Choroid plexus epithelial cell (primary cell): ENCODE results near the gene SAMM50.

Experiments used
- DNase-seq: peaks from one replicate; pipeline ENCODE4 v3.0.0-alpha.2; 2010; ENCODE audit warnings: low read depth
- H3K4me3 ChIP-seq: 2 replicates; pipeline ENCODE4 v1.5.1; 2011; ENCODE audit warnings: low read depth, mild to moderate bottlenecking, control low read depth, low read length, moderate library complexity
- TF ChIP-seq, protein P1 (sequence below): conservative IDR thresholded peaks from 2 replicates; pipeline ENCODE4 v1.5.1; 2011; ENCODE audit warnings: low read depth, mild to moderate bottlenecking, control low read depth, inconsistent platforms, low read length, moderate library complexity

The SAMM50 gene

DNA sequence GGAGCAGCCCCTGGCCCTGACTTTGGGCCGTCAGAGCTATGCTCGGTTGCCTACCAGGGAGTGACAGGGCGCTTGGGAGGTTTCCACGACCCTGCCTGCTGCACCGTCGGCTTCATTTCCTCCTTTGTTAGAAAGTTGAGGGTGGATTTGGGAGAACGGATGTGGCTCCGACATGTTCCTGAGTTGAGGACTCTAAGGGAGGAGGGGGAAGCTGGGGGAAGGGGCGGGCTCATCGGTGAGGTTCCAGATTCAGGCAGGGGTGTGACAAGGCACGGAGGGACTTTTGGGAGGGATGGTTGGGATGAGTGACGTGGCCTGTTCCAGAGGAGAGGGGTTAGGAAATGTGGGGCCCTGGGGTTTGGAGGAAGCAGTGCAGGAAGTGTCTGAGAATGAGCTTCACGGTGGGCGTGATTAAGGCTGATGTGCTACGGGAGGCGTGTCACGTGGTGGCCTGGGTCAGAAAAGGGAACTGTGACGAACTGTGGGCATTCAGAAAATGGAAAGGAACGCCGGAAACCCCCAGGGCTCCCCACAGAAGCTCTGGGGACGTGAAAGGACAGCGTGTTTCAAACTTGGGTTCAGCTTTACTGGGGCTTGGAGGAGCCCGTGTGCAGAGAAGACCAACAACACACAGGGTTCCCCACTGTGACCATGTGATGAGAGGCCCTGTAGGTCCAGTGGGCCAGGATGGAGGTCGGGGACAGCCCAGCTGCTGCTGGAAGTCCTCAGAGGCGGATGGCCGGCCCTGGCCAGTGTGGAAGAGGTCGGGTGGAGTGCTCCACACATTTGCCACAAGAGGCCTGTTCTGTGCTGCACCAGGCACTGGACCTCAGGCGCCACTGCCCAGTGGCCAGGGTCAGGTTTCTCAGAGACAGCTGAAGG, 71.6 kb downstream of the SAMM50 start:
- DNase-seq, result peak; percentile 50
- H3K4me3 ChIP-seq, result no peak overlapping the region
- TF ChIP-seq, protein P1, sequence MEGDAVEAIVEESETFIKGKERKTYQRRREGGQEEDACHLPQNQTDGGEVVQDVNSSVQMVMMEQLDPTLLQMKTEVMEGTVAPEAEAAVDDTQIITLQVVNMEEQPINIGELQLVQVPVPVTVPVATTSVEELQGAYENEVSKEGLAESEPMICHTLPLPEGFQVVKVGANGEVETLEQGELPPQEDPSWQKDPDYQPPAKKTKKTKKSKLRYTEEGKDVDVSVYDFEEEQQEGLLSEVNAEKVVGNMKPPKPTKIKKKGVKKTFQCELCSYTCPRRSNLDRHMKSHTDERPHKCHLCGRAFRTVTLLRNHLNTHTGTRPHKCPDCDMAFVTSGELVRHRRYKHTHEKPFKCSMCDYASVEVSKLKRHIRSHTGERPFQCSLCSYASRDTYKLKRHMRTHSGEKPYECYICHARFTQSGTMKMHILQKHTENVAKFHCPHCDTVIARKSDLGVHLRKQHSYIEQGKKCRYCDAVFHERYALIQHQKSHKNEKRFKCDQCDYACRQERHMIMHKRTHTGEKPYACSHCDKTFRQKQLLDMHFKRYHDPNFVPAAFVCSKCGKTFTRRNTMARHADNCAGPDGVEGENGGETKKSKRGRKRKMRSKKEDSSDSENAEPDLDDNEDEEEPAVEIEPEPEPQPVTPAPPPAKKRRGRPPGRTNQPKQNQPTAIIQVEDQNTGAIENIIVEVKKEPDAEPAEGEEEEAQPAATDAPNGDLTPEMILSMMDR, result no peak

DNA sequence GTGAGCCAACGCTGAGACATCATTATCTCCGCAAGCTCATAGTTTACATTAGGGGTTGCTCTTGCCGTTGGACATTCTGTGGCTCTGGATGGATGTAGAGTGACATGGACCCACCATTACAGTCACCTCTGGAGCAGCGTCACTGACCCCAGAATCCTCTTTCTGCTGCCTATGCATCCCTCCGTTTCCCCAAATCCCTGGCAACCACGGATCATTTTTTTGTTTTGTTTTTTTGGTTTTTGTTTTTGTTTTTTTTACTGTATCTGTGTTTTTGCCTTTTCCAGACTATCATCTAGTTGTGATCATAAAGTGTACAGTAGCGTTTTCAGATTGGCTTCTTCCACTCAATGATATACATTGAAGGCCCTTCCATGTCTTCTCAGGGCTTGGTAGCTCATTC, 72.8 kb downstream of the SAMM50 start:
- no peak for DNase-seq
- no peak overlapping the region for H3K4me3 ChIP-seq
- TF ChIP-seq, protein P1, result no peak

DNA sequence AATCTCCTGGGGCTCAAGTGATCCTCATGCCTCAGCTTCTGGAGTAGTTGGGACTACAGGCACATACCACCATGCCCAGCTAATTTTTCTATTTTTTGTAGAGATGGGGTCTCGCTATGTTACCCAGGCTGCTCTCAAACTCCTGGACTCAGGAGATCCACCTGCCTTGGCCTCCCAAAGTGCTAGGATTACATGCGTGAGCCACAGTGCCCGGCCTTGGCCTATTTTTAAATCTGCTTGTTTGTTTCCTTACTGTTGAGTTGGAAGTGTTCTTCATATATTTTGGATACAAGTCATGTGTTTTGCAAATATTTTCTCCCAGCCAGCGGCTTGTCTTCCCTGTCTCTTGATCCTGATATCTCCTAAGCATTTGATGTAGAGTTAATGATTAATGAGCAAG, 73.8 kb downstream of the SAMM50 start:
- DNase-seq, result no peak
- TF ChIP-seq, protein P1, result no peak
- H3K4me3 ChIP-seq, result no peak overlapping the region

DNA sequence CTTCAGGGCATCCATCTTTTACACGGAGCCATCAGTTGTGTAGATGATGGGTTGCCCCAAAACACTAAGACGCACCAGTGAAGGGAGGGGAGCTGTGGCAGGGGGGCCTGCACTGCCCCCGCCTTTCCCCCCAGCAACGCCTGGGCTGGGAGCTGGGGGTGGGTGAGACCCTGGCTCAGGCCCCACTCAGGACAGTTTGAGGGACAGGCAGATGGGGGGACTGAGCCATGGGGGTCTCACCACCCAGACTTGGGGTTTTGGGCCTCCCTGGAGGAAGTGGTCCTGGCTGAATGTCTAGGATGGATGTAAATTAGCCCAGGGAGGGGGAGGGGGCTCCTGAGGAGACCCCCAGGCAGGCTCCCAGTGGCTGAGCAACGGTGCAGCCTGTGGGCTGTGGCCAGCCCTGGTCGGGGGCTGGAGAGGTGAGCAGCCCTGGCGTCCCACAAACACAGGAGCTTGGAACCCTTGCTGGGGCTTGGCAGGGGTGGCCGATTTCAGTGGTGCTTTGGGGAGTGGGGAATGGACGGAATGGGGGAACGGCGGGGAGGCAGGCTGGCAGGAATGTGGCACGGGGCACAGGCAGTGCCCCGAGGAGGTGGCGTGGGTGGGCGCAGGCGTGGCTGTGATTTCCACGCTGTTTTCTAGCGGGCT, 74.9 kb downstream of the SAMM50 start:
- no peak for DNase-seq
- TF ChIP-seq, protein P1, result no peak

DNA sequence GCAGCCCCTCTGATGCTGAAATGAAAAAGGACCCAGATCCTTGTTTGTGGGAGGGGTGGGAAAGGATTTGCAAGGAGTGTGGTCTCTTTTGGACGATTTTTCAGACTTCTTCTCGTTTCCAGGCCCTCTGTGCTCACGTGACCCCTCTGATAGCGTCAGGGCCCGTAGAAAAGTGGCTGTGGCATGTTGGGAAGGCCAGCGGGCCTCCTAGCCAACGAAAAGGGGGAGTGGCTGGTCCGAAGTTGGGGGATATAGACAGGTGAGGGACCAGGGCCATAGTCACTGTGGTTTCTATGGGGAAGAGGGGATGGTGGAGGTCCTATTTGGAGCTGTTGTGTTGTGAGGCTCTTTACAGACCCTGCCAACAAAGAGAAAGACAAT, 75.5 kb downstream of the SAMM50 start:
- H3K4me3 ChIP-seq, result no peak overlapping the region
- TF ChIP-seq, protein P1, result no peak
- no peak for DNase-seq

More for the DNA sequence above, 74.9 kb downstream of the SAMM50 start:
- H3K4me3 ChIP-seq, result no peak overlapping the region

DNA sequence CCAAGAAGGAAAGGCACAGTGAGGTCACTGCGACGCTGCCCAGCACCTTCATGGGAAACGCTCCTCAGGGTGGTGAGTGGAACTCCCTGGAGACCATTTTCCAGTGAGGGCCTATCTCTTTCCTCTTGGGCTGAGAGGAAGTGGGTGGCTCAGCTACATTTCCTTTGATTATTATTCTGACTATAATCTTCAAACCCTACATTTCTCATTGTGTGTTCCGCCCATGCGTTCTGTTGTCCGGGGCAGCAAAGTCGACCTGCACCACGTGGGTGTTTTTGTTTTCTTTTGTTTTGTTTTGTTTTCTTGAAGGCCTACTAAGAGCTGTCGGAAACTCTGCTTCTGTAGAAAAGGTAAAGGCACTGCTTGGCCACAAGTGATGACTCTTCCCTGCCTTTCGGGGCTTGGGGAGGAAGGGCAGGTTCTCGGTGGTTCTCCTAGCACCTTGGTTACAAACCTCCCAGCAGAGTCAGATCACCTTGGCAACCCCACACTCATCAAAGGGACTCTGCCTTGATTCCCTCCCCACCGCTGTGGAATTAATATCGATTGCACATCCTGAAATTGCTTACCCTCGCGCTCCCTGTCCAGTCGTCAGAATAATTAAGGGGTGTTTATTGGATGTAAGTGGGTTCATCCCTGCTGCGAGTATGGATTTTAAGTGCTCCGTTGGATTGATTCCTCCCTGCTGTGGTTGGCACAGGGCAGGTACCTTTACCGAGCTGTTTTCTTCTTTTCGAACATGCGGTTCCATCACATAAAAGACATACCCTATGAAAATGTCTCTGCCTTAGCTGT, 76.1 kb downstream of the SAMM50 start:
- H3K4me3 ChIP-seq, result no peak overlapping the region
- TF ChIP-seq, protein P1, result no peak
- no peak for DNase-seq
